Colonic mucosa (tissue), 4 donors: ENCODE measurements around the gene TACC2. TPM values are rescaled to one million over a fixed set of nuclear protein-coding genes. Genes with fewer than 3 reads are reported as not detected.

Experiments
- DNase-seq: peaks from one replicate; pipeline ENCODE4 v3.0.0-alpha.2; 2020
- H3K27ac ChIP-seq: fragments of 200-600 bp; one replicate; pipeline ENCODE4 v1.8.0; 2021
- H3K27me3 ChIP-seq: fragments of 200-600 bp; one replicate; pipeline ENCODE4 v1.8.0; 2021
- H3K36me3 ChIP-seq: fragments of 200-600 bp; one replicate; pipeline ENCODE4 v1.8.0; 2021
- H3K4me1 ChIP-seq: fragments of 200-600 bp; one replicate; pipeline ENCODE4 v1.8.0; 2021; ENCODE audit warnings: mild to moderate bottlenecking
- H3K4me3 ChIP-seq: fragments of 200-600 bp; one replicate; pipeline ENCODE4 v1.8.0; 2021
- H3K9ac ChIP-seq, 2 donors: one replicate each; pipeline ENCODE4 v1.7.0; 2013; ENCODE audit warnings: control low read depth in 2 of 2, low read depth in 2 of 2, low read length in 2 of 2
- H3K9me3 ChIP-seq: fragments of 200-600 bp; one replicate; pipeline ENCODE4 v1.8.0; 2021
- intact Hi-C: fragments of 100-400 bp; cut with DNase I; formaldehyde crosslinking; loops from one replicate; pipeline ENCODE4 v1.14.1; 2022
- total RNA-seq, 2 donors: library from RNA; stranded (reverse); fragmentation: NEBNext Ultra II Directional in 1 of 2; extraction: Animal tissue kit (Norgen Biotek cat#: 25700) in 1 of 2; gene quantifications; one replicate each; pipeline ENCODE4 v1.2.1, GENCODE V29; 2021
- TF ChIP-seq, protein P1 (sequence below): fragments of 200-600 bp; IDR thresholded peaks from one replicate; pipeline ENCODE4 v1.8.0; 2022; ENCODE audit warnings: antibody characterized with exemption, mild to moderate bottlenecking
- donor health status: healthy.
- donor health status: DM: no; HTN: no; CAD: no.
- donor health status: DM: no; HTN: no; CAD: no.

The TACC2 gene
- total RNA-seq, 2 donors from 2014 or later, result 90.0 to 93.2 TPM

DNA sequence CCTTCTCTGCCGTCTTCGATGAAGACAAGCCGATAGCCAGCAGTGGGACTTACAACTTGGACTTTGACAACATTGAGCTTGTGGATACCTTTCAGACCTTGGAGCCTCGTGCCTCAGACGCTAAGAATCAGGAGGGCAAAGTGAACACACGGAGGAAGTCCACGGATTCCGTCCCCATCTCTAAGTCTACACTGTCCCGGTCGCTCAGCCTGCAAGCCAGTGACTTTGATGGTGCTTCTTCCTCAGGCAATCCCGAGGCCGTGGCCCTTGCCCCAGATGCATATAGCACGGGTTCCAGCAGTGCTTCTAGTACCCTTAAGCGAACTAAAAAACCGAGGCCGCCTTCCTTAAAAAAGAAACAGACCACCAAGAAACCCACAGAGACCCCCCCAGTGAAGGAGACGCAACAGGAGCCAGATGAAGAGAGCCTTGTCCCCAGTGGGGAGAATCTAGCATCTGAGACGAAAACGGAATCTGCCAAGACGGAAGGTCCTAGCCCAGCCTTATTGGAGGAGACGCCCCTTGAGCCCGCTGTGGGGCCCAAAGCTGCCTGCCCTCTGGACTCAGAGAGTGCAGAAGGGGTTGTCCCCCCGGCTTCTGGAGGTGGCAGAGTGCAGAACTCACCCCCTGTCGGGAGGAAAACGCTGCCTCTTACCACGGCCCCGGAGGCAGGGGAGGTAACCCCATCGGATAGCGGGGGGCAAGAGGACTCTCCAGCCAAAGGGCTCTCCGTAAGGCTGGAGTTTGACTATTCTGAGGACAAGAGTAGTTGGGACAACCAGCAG, 221.7 kb downstream of the TACC2 start:
- no peak overlapping the region for H3K4me3 ChIP-seq
- H3K36me3 ChIP-seq, result peaks cover 6% of the 10 kb centered on the region
- no peak overlapping the region for H3K9ac ChIP-seq
- H3K27ac ChIP-seq, result no peak overlapping the region
- no peak for DNase-seq
- no peaks in the 10 kb centered on the region for H3K9me3 ChIP-seq
- intact Hi-C loops, result no loop called here
- TF ChIP-seq, protein P1, sequence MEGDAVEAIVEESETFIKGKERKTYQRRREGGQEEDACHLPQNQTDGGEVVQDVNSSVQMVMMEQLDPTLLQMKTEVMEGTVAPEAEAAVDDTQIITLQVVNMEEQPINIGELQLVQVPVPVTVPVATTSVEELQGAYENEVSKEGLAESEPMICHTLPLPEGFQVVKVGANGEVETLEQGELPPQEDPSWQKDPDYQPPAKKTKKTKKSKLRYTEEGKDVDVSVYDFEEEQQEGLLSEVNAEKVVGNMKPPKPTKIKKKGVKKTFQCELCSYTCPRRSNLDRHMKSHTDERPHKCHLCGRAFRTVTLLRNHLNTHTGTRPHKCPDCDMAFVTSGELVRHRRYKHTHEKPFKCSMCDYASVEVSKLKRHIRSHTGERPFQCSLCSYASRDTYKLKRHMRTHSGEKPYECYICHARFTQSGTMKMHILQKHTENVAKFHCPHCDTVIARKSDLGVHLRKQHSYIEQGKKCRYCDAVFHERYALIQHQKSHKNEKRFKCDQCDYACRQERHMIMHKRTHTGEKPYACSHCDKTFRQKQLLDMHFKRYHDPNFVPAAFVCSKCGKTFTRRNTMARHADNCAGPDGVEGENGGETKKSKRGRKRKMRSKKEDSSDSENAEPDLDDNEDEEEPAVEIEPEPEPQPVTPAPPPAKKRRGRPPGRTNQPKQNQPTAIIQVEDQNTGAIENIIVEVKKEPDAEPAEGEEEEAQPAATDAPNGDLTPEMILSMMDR, result no peak
- no peaks in the 10 kb centered on the region for H3K4me1 ChIP-seq
- no peaks in the 10 kb centered on the region for H3K27me3 ChIP-seq

DNA sequence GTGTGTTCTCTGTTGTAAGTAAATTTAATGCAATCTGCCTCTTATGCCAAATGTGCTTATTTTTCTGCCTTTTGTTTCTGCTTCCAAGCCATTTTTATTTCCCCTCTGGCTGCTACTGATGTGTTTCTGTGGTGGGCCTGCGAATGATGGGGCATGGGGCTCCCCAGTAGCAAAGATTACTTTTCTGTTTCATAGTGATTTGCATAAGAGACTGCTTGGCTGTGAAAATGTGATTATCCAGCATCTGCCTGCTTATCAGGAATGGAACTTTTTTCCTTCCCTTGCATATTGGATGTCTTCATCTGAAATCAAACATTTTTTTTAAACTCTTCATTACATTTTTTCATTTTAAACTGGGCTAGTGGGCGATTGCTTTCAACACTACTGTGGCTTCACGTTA, 224.4 kb downstream of the TACC2 start:
- Histone ChIP-seq H3K9me3 (no peaks in the 10 kb centered on the region), H3K9ac (no peak overlapping the region), H3K27ac (no peak overlapping the region), H3K4me3 (no peak overlapping the region), H3K27me3 (no peaks in the 10 kb centered on the region), H3K4me1 (no peaks in the 10 kb centered on the region), H3K36me3 (peaks cover 8% of the 10 kb centered on the region)
- intact Hi-C loops, result no loop called here
- TF ChIP-seq, protein P1, result no peak
- DNase-seq, result no peak

DNA sequence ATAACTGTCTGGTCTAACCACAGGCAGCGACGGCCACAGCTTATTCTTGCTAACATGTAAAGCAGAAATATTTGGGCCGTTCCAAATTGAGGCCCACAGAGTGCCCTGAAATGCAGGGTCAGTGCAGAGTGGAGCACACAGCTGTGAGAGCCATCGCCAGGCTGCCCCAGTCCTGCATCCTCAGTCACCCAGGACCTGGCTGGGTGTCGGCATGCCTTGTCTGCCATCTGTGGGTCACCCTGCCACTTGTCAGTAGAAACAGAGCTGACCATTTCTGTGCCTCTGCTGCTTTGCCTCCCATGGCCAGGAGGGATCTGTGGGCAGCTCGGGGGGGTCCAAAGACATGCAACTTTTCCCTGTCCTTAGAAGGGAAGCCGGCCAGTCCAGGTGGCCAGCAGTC, 224.8 kb downstream of the TACC2 start:
- Histone ChIP-seq H3K9me3 (no peaks in the 10 kb centered on the region), H3K9ac (no peak overlapping the region), H3K36me3 (peaks cover 8% of the 10 kb centered on the region), H3K27ac (no peak overlapping the region), H3K27me3 (no peaks in the 10 kb centered on the region), H3K4me3 (no peak overlapping the region), H3K4me1 (no peaks in the 10 kb centered on the region)
- intact Hi-C loops, result no loop called here
- DNase-seq, result no peak
- TF ChIP-seq, protein P1, result no peak

DNA sequence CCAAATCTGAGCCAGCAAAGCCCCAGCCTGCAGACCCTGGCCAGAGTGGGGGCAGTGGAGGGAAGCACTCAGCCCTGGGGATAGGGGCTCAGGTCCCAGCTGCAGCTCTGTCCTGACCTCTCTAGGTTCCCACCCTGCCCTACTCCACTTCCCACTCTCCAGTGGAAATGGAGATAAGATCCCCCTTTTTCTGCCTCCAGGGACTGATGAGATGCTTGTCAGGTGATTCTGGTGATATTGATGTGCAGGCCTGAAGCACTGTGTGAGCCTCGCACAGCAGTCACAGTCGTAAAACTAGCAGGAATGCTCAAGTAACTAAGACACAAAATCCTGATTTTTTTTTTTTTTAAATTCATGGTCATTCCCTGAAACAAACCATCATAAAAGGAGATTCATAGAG, 227.1 kb downstream of the TACC2 start:
- Histone ChIP-seq H3K4me3 (no peak overlapping the region), H3K27me3 (no peaks in the 10 kb centered on the region), H3K9ac (no peak overlapping the region), H3K36me3 (peaks cover 8% of the 10 kb centered on the region), H3K4me1 (no peaks in the 10 kb centered on the region), H3K27ac (no peak overlapping the region), H3K9me3 (no peaks in the 10 kb centered on the region)
- DNase-seq, result no peak
- TF ChIP-seq, protein P1, result no peak
- intact Hi-C loops, result no loop called here

DNA sequence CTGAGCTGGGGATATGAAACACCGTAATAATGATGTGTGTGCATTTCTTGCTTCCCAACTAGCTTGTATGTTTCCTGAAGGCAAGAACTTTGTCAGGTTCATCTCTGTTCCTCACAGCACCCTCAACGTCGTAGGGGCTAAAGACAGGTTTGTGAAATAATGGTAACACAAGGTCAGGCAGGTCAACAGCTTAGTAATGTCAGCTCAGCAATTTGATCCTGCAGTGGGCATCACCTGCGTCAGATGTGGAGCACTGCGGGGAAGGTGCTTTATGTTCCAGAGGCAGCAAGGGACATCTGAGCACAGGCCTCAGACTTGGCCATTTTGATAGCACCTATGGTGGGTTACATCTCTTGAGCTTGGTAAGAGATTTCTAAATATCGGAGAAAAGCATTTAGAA, 230.4 kb downstream of the TACC2 start:
- Histone ChIP-seq H3K27ac (no peak overlapping the region), H3K27me3 (no peaks in the 10 kb centered on the region), H3K9ac (no peak overlapping the region), H3K4me1 (no peaks in the 10 kb centered on the region), H3K36me3 (peaks cover 3% of the 10 kb centered on the region), H3K9me3 (no peaks in the 10 kb centered on the region), H3K4me3 (no peak overlapping the region)
- DNase-seq, result no peak
- intact Hi-C loops, result no loop called here
- TF ChIP-seq, protein P1, result no peak
